Lower leg skin (tissue), 4 donors: ENCODE results near the gene GSTM1. TPM values are rescaled to one million over a fixed set of nuclear protein-coding genes. Genes with fewer than 3 reads are reported as not detected.

Source experiments
- DNase-seq, 2 donors: peaks; one replicate each; pipeline ENCODE4 v3.0.0-alpha.2; 2019; ENCODE audit warnings: low spot score in 2 of 2
- H3K4me3 ChIP-seq: fragments of 200-600 bp; sonication (generic); 2 replicates; pipeline ENCODE4 v1.5.1; 2017; ENCODE audit warnings: mild to moderate bottlenecking, low read depth; ENCODE audit not compliant: poor library complexity, severe bottlenecking
- POLR2A ChIP-seq, 2 donors: fragments of 450-650 bp; IDR thresholded peaks; one replicate each; pipeline ENCODE4 v1.6.1; 2016 to 2017; ENCODE audit warnings: antibody characterized with exemption in 2 of 2, mild to moderate bottlenecking in 1 of 2, moderate library complexity in 1 of 2
- WGBS, 2 donors: methylation state at CpG; one replicate each; pipeline ENCODE4 v1.1.5; 2018; 5-methylcytosine and 5-hydroxymethylcytosine counted together
- intact Hi-C: fragments of 100-400 bp; cut with DNase I; formaldehyde crosslinking; loops from one replicate; pipeline ENCODE4 v1.15.0; 2023; ENCODE audit warnings: low total_unique reads
- total RNA-seq, 4 donors: library from RNA; depleted of rRNA; stranded (reverse); fragments of >200 nt; gene quantifications; one replicate each; pipeline ENCODE4 v1.1.0, GENCODE V29; 2016
- TF ChIP-seq, protein P1 (sequence below), 3 donors: fragments of 450-650 bp; IDR thresholded peaks; one replicate each; pipeline ENCODE4 v1.5.1; 2016; ENCODE audit warnings: antibody characterized with exemption in 3 of 3, mild to moderate bottlenecking in 3 of 3, moderate library complexity in 2 of 3

GSTM1 gene
- total RNA-seq, 4 donors from 2014 or later, result 26.1 to 60.4 TPM; not detected in 2

DNA sequence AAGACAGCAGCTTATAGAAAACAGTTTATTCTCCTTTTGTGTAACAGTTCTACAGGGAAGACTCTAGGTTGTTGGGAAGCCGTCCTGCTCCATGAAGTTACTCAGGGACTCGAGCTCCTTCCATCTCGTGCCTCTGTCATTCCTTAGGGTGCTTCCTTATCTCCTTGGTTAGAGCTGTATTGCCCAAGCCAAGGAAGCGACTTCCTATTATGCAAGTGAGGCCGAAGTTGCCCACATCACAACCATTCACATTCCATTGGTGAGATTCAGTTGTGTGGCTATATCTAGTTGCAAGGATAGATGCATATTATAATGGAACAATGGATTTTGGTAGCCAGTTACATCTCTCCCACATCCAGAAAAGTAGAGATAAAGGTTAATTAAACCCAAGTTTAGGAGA is 33.4 kb downstream of the GSTM1 start:
- WGBS, 2 donors, result 83 to 89% methylated on average over 5 of the region's 5 CpGs
- no peak overlapping the region for H3K4me3 ChIP-seq
- no peak for DNase-seq
- TF ChIP-seq POLR2A (IDR thresholded peaks at IDR 0.05), result no peak
- TF ChIP-seq, protein P1, sequence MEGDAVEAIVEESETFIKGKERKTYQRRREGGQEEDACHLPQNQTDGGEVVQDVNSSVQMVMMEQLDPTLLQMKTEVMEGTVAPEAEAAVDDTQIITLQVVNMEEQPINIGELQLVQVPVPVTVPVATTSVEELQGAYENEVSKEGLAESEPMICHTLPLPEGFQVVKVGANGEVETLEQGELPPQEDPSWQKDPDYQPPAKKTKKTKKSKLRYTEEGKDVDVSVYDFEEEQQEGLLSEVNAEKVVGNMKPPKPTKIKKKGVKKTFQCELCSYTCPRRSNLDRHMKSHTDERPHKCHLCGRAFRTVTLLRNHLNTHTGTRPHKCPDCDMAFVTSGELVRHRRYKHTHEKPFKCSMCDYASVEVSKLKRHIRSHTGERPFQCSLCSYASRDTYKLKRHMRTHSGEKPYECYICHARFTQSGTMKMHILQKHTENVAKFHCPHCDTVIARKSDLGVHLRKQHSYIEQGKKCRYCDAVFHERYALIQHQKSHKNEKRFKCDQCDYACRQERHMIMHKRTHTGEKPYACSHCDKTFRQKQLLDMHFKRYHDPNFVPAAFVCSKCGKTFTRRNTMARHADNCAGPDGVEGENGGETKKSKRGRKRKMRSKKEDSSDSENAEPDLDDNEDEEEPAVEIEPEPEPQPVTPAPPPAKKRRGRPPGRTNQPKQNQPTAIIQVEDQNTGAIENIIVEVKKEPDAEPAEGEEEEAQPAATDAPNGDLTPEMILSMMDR (IDR thresholded peaks at IDR 0.05), result no peak
- intact Hi-C loops, result no loop called here

DNA sequence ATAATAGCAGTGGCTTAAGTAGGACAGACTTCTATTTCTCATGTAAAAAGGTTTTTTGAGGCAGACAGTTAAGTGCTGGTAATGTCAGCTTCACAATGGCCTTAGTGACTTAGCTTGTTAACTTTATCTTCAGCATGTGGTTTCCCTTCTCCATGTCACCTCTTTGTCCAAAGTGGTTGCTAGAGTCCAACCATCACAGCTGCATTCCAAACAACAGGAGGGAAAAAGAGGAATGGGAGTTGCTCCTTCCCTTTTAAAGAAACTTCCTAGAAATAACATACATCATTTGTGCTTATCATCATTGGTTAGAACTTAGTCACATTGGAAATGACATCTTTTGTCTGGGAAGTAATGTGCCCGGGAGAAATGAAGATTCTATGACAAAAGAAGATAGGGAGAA is 34.4 kb downstream of the GSTM1 start:
- DNase-seq, result no peak
- WGBS, 2 donors, result 93 to 100% methylated on average over 1 of the region's 1 CpG
- H3K4me3 ChIP-seq, result no peak overlapping the region
- intact Hi-C loops, result no loop called here
- TF ChIP-seq POLR2A (IDR thresholded peaks at IDR 0.05), result no peak
- TF ChIP-seq, protein P1 (IDR thresholded peaks at IDR 0.05), result no peak

GRCh38 chr1:109722908-109723691 is 35.5 kb downstream of the GSTM1 start:
- no peak for TF ChIP-seq POLR2A (IDR thresholded peaks at IDR 0.05)
- DNase-seq, result no peak
- intact Hi-C loops, result no loop called here
- WGBS, 2 donors, result 66 to 68% methylated on average over 7 of the region's 7 CpGs
- no peak overlapping the region for H3K4me3 ChIP-seq

GRCh38 chr1:109724933-109725332 is 37.3 kb downstream of the GSTM1 start:
- WGBS, 2 donors, result 86 to 90% methylated on average over 5 of the region's 5 CpGs
- no peak for DNase-seq
- H3K4me3 ChIP-seq, result no peak overlapping the region
- intact Hi-C loops, result no loop called here
- TF ChIP-seq POLR2A (IDR thresholded peaks at IDR 0.05), result no peak
- TF ChIP-seq, protein P1 (IDR thresholded peaks at IDR 0.05), result no peak

DNA sequence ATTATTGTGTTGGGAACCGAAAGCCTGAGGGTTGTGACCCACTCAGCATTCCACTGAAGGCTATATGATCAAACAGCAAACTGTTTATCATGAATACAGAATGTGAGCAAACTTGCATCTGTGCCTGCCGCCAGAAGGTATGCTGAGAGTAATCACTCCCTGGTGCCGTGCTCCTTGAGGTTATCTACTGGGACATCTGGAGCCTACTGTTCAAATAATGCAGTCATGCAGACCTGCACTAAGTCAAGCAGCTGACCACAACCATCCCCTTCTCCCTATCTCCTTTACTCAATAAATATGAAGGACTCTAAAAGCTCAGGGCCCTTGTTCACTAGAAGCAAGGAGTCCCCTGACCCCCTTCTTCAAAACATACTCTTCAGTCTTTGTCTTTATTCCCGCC is 37.9 kb downstream of the GSTM1 start:
- H3K4me3 ChIP-seq, result no peak overlapping the region
- DNase-seq, result no peak
- intact Hi-C loops, result no loop called here
- WGBS, 2 donors, result 80 to 85% methylated on average over 4 of the region's 4 CpGs
- TF ChIP-seq, protein P1 (IDR thresholded peaks at IDR 0.05), result no peak
- TF ChIP-seq POLR2A (IDR thresholded peaks at IDR 0.05), result no peak

GRCh38 chr1:109726007-109726406 is 38.4 kb downstream of the GSTM1 start:
- intact Hi-C loops, result no loop called here
- DNase-seq, result no peak
- no peak for TF ChIP-seq POLR2A (IDR thresholded peaks at IDR 0.05)
- TF ChIP-seq, protein P1 (IDR thresholded peaks at IDR 0.05), result no peak
- 50 to 57% methylated on average over 1 of the region's 1 CpG for WGBS, 2 donors
- no peak overlapping the region for H3K4me3 ChIP-seq
